Endothelial cell (in vitro differentiated cells): ENCODE data around the gene HOXA10. TPM values are rescaled to one million over a fixed set of nuclear protein-coding genes. Genes with fewer than 3 reads are reported as not detected.

Experiments used
- DNase-seq: peaks from one replicate; pipeline ENCODE4 v3.0.0; 2021; ENCODE audit warnings: low spot score
- H3K27ac Mint-ChIP-seq: one replicate; pipeline ENCODE4 v1.8.0; 2021; ENCODE audit warnings: mixed read lengths, inconsistent platforms; ENCODE audit not compliant: unreplicated experiment
- H3K27me3 Mint-ChIP-seq: one replicate; pipeline ENCODE4 v1.8.0; 2021; ENCODE audit warnings: mild to moderate bottlenecking, moderate library complexity, mixed read lengths, inconsistent platforms; ENCODE audit not compliant: unreplicated experiment
- H3K36me3 Mint-ChIP-seq: one replicate; pipeline ENCODE4 v1.8.0; 2021; ENCODE audit warnings: mild to moderate bottlenecking, low read depth, mixed read lengths, inconsistent platforms; ENCODE audit not compliant: unreplicated experiment
- H3K4me1 Mint-ChIP-seq: one replicate; pipeline ENCODE4 v1.8.0; 2021; ENCODE audit warnings: mild to moderate bottlenecking, mixed read lengths, inconsistent platforms; ENCODE audit not compliant: unreplicated experiment
- H3K4me3 Mint-ChIP-seq: one replicate; pipeline ENCODE4 v1.8.0; 2021; ENCODE audit warnings: mild to moderate bottlenecking, mixed read lengths, inconsistent platforms; ENCODE audit not compliant: unreplicated experiment
- H3K9me3 Mint-ChIP-seq: one replicate; pipeline ENCODE4 v1.8.0; 2021; ENCODE audit warnings: mixed read lengths, inconsistent platforms; ENCODE audit not compliant: unreplicated experiment
- CTCF ChIP-seq: fragments of 200-600 bp; sonication (generic); IDR thresholded peaks from one replicate; pipeline ENCODE4 v1.5.0; 2021; ENCODE audit warnings: antibody characterized with exemption; ENCODE audit not compliant: unreplicated experiment
- total RNA-seq: library from RNA; stranded (reverse); fragmentation: NEBNext Ultra II Directional; extraction: Animal tissue kit (Norgen Biotek cat#: 25700); gene quantifications from one replicate; pipeline ENCODE4 v1.2.1, GENCODE V29; 2021; ENCODE audit not compliant: unreplicated experiment

HOXA10 gene
- total RNA-seq, 1 donor from 2014 or later, result not detected

- TF ChIP-seq CTCF, result no peak
- Mint-ChIP-seq H3K27ac (no peak overlapping the region), H3K4me3 (no peak overlapping the region), H3K9me3 (no peaks in the 10 kb centered on the region), H3K4me1 (peaks cover 34% of the 10 kb centered on the region), H3K36me3 (no peaks in the 10 kb centered on the region), H3K27me3 (peaks cover 27% of the 10 kb centered on the region)
- DNase-seq, result no peak
These were observed 27.5 kb upstream of the HOXA10 start for GRCh38 chr7:27201580-27202017.

- peaks cover 27% of the 10 kb centered on the region for H3K27me3 Mint-ChIP-seq
- peak overlapping the region; percentile 84 for H3K4me3 Mint-ChIP-seq
- no peak overlapping the region for H3K27ac Mint-ChIP-seq
These were observed 26.9 kb upstream of the HOXA10 start for GRCh38 chr7:27200761-27201579.

GRCh38 chr7:27199849-27200760 lies 26.0 kb upstream of the HOXA10 start, which contains the start of gene HOXA13:
TSS of gene HOXA13 (minus strand) at chr7:27200091. CDS start at chr7:27200077, 14 bp downstream.
- no peak for DNase-seq
- Mint-ChIP-seq H3K4me1 (peaks cover 26% of the 10 kb centered on the region), H3K4me3 (peak within 1 kb of the TSS; percentile 88), H3K9me3 (no peaks in the 10 kb centered on the region), H3K27ac (no peak within 1 kb of the TSS), H3K27me3 (peaks cover 26% of the 10 kb centered on the region), H3K36me3 (no peaks in the 10 kb centered on the region)
- no peak for TF ChIP-seq CTCF

More at GRCh38 chr7:27200761-27201579, 26.9 kb upstream of the HOXA10 start:
- no peak for DNase-seq
- no peak for TF ChIP-seq CTCF
- H3K36me3 Mint-ChIP-seq, result no peaks in the 10 kb centered on the region
- H3K9me3 Mint-ChIP-seq, result no peaks in the 10 kb centered on the region
- peaks cover 32% of the 10 kb centered on the region for H3K4me1 Mint-ChIP-seq

- Mint-ChIP-seq H3K9me3 (no peaks in the 10 kb centered on the region), H3K4me1 (peaks cover 22% of the 10 kb centered on the region), H3K27me3 (peaks cover 27% of the 10 kb centered on the region), H3K4me3 (no peak overlapping the region), H3K36me3 (no peaks in the 10 kb centered on the region), H3K27ac (no peak overlapping the region)
- no peak for TF ChIP-seq CTCF
- DNase-seq, result no peak
These were observed 25.0 kb upstream of the HOXA10 start for GRCh38 chr7:27198871-27199801.
